Endothelial cell (in vitro differentiated cells): ENCODE measurements around the gene CYB561. TPM values are rescaled to one million over a fixed set of nuclear protein-coding genes. Genes with fewer than 3 reads are reported as not detected.

Source experiments
- DNase-seq: peaks from one replicate; pipeline ENCODE4 v3.0.0; 2021; ENCODE audit warnings: low spot score
- H3K27ac Mint-ChIP-seq: one replicate; pipeline ENCODE4 v1.8.0; 2021; ENCODE audit warnings: mixed read lengths, inconsistent platforms; ENCODE audit not compliant: unreplicated experiment
- H3K27me3 Mint-ChIP-seq: one replicate; pipeline ENCODE4 v1.8.0; 2021; ENCODE audit warnings: mild to moderate bottlenecking, moderate library complexity, mixed read lengths, inconsistent platforms; ENCODE audit not compliant: unreplicated experiment
- H3K36me3 Mint-ChIP-seq: one replicate; pipeline ENCODE4 v1.8.0; 2021; ENCODE audit warnings: mild to moderate bottlenecking, low read depth, mixed read lengths, inconsistent platforms; ENCODE audit not compliant: unreplicated experiment
- H3K4me1 Mint-ChIP-seq: one replicate; pipeline ENCODE4 v1.8.0; 2021; ENCODE audit warnings: mild to moderate bottlenecking, mixed read lengths, inconsistent platforms; ENCODE audit not compliant: unreplicated experiment
- H3K4me3 Mint-ChIP-seq: one replicate; pipeline ENCODE4 v1.8.0; 2021; ENCODE audit warnings: mild to moderate bottlenecking, mixed read lengths, inconsistent platforms; ENCODE audit not compliant: unreplicated experiment
- H3K9me3 Mint-ChIP-seq: one replicate; pipeline ENCODE4 v1.8.0; 2021; ENCODE audit warnings: mixed read lengths, inconsistent platforms; ENCODE audit not compliant: unreplicated experiment
- total RNA-seq: library from RNA; stranded (reverse); fragmentation: NEBNext Ultra II Directional; extraction: Animal tissue kit (Norgen Biotek cat#: 25700); gene quantifications from one replicate; pipeline ENCODE4 v1.2.1, GENCODE V29; 2021; ENCODE audit not compliant: unreplicated experiment
- TF ChIP-seq, protein P1 (sequence below): fragments of 200-600 bp; sonication (generic); IDR thresholded peaks from one replicate; pipeline ENCODE4 v1.5.0; 2021; ENCODE audit warnings: antibody characterized with exemption; ENCODE audit not compliant: unreplicated experiment

The CYB561 gene
- total RNA-seq, 1 donor from 2014 or later = 57.3 TPM

DNA sequence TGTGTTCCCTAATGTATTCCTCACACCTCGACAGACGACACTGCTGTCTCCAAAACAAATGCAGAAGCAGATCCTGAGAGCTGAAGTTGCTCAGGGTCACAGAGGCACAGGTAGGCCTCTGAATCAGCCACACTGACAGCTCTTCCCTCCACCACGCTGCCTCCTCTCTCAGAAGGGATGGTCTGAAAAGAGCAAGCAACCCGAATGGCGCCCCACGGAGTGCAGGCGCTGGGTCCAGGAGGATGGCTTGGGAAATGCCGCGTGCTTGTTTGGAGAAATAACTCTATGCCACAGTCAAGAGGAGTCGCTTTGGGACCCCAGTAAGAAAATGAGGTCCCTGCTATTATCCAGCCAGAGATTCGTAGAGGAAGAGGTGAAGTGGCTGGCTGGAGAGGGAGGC, 15.9 kb downstream of the CYB561 start:
- H3K4me3 Mint-ChIP-seq = no peak overlapping the region
- H3K9me3 Mint-ChIP-seq = no peaks in the 10 kb centered on the region
- no peak for DNase-seq
- TF ChIP-seq, protein P1, sequence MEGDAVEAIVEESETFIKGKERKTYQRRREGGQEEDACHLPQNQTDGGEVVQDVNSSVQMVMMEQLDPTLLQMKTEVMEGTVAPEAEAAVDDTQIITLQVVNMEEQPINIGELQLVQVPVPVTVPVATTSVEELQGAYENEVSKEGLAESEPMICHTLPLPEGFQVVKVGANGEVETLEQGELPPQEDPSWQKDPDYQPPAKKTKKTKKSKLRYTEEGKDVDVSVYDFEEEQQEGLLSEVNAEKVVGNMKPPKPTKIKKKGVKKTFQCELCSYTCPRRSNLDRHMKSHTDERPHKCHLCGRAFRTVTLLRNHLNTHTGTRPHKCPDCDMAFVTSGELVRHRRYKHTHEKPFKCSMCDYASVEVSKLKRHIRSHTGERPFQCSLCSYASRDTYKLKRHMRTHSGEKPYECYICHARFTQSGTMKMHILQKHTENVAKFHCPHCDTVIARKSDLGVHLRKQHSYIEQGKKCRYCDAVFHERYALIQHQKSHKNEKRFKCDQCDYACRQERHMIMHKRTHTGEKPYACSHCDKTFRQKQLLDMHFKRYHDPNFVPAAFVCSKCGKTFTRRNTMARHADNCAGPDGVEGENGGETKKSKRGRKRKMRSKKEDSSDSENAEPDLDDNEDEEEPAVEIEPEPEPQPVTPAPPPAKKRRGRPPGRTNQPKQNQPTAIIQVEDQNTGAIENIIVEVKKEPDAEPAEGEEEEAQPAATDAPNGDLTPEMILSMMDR = no peak
- H3K27me3 Mint-ChIP-seq = peaks cover 24% of the 10 kb centered on the region
- peaks cover 64% of the 10 kb centered on the region for H3K4me1 Mint-ChIP-seq
- peaks cover 22% of the 10 kb centered on the region for H3K36me3 Mint-ChIP-seq
- H3K27ac Mint-ChIP-seq = no peak overlapping the region

DNA sequence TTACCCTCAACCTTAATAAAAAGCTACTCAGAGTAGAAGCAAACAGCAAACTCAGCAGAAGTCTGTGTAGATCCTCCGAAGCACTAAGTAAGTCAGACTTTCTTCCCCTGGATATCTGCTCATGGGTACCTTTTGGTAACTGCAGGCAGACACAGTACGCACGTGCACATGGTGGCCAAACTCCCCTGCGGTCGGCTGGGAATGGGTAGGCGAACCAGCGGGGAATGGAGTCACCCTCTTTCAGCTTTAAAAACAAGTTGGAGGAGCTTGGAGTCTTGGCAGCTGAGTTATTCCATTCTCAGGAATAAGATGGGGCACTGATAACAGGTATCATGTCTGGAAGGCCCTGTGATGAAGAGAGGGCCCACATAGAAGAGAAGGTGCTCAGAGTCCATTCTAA, 16.3 kb downstream of the CYB561 start:
- TF ChIP-seq, protein P1 = no peak
- peaks cover 22% of the 10 kb centered on the region for H3K27me3 Mint-ChIP-seq
- H3K9me3 Mint-ChIP-seq = no peaks in the 10 kb centered on the region
- no peak overlapping the region for H3K4me3 Mint-ChIP-seq
- DNase-seq = no peak
- H3K27ac Mint-ChIP-seq = no peak overlapping the region
- peaks cover 21% of the 10 kb centered on the region for H3K36me3 Mint-ChIP-seq
- peaks cover 65% of the 10 kb centered on the region for H3K4me1 Mint-ChIP-seq

DNA sequence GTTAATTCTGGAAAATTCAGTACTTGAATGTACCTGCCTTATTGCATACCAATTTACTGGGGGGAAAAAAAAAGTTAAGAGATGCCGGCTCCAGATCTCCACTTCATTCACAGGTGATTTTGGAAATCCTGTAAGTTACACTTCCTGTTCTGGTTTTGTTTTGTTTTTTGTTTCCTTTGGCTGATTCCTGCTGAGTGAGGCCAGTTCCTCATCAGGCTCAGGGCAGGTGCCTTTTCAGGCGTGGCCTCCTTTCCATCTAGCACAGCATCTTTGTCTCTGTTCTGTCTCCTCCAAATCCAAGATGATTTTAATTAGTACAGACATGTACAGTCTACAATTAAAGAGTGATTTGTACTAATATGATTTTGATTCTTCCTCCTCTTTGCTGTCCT, 19.2 kb downstream of the CYB561 start:
- Mint-ChIP-seq H3K36me3 (peaks cover 11% of the 10 kb centered on the region), H3K27me3 (peaks cover 17% of the 10 kb centered on the region), H3K27ac (peak overlapping the region; percentile 89), H3K4me3 (peak overlapping the region; percentile 43), H3K4me1 (peaks cover 74% of the 10 kb centered on the region), H3K9me3 (no peaks in the 10 kb centered on the region)
- DNase-seq = no peak
- TF ChIP-seq, protein P1 = no peak

DNA sequence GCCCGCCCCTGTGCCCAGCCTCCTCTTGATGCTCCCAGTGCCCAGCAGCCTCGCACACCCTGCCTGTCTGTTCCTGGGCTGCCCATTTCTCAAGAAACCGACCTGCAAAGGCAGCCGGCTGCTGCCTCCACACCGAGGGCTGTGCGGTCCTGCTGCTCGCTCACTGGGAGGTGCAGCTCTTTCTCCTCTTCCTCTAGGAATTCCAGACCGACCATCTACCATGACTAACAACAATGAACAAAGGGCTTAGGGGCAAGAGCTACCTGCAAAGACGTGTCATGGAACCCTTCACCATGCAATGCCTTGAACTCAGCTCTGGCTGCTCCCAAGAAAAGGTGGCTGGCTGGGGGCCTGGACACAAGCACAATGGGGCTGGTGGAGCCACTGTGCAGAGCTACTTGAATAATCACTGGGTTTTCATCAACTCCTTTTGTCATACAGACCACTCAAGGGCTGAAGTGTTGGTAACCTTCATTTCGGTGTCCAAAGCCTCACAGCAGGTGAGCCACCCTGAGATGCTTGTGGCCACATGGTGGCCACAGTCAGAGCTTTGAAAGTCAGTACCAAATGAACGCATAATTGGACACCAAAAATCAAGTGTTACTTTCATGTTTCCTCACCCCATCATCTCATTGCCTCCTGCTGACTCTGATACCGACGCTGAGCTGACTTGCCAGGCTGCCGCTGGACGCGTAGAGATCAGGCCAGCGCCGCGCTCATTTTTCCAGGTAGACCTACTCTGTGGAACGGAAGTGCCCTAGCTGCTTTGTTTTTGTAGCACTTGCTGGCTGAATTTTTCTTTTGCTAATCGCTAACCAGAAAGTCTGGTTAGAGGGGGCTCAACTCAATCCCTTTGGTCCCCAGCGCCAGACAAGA, 19.8 kb downstream of the CYB561 start:
- peaks cover 75% of the 10 kb centered on the region for H3K4me1 Mint-ChIP-seq
- peaks cover 13% of the 10 kb centered on the region for H3K36me3 Mint-ChIP-seq
- peaks cover 21% of the 10 kb centered on the region for H3K27me3 Mint-ChIP-seq
- H3K9me3 Mint-ChIP-seq = no peaks in the 10 kb centered on the region
- H3K27ac Mint-ChIP-seq = peak overlapping the region; percentile 89
- TF ChIP-seq, protein P1 = no peak
- H3K4me3 Mint-ChIP-seq = peak overlapping the region; percentile 64
- DNase-seq = no peak

DNA sequence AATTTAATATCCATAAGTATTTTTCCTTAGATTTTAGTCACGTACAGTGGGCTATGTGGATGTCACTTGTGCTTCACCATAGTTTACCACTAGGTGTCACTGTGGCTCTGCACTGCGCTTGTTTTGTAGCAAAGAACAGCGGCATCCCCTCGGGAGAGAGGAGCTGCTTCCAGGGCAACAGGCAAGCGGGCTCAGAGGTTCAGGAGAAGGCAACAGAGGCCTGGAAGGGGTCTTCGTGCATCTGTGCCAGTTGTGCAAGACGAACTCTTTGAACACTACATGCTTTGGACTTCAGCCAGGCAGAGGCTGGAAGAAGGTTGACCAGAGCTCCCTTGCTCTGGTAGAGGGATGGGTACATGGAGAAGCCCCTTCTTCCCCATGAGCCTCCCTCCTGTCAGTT, 20.6 kb downstream of the CYB561 start:
- Mint-ChIP-seq H3K4me3 (no peak overlapping the region), H3K27ac (no peak overlapping the region), H3K4me1 (peaks cover 79% of the 10 kb centered on the region), H3K27me3 (peaks cover 23% of the 10 kb centered on the region), H3K36me3 (peaks cover 21% of the 10 kb centered on the region), H3K9me3 (no peaks in the 10 kb centered on the region)
- TF ChIP-seq, protein P1 = peak; percentile 94
- peak; percentile 81 for DNase-seq
